SK-N-SH (cell line): ENCODE results near the gene HIVEP2. TPM values are rescaled to one million over a fixed set of nuclear protein-coding genes. Genes with fewer than 3 reads are reported as not detected.

Source experiments
- CTCF ChIA-PET: fragments of 300-600, 350-600 bp; formaldehyde crosslinking; extraction: SDS; loops from one replicate; lab custom pipeline; 2021; lab: Yijun Ruan, JAX
- POLR2A ChIA-PET: fragments of 350-600 bp; sonication (Branson Sonifier 250); formaldehyde crosslinking; extraction: SDS; loops from one replicate; lab custom pipeline; 2020; ENCODE audit warnings: antibody characterized with exemption, inconsistent platforms; lab: Yijun Ruan, JAX
- DNase-seq: peaks from one replicate; pipeline ENCODE4 v3.0.0; 2012
- H2AFZ ChIP-seq: fragments of 200-600 bp; sonication (generic); 2 replicates; pipeline ENCODE4 v1.8.1; 2016; ENCODE audit warnings: antibody characterized with exemption, mild to moderate bottlenecking, low read depth
- H3F3A ChIP-seq: fragments of 200-600 bp; sonication (generic); replicated peaks from 2 replicates; pipeline ENCODE3; 2016; ENCODE audit warnings: antibody characterized with exemption, mild to moderate bottlenecking; ENCODE audit not compliant: insufficient read depth
- H3K27ac ChIP-seq, 2 experiments: fragments of 200-500 bp in 1 of 2; fragments of 200-600 bp in 1 of 2; sonication (Bioruptor generic) in 1 of 2; sonication (generic), shearing (Covaris generic) in 1 of 2; 2 replicates each; pipeline versions ENCODE4 v1.5.1 to v1.6.1; 2014 to 2016; ENCODE audit warnings: low read depth in 2 of 2, inconsistent platforms in 1 of 2, low read length in 1 of 2, mild to moderate bottlenecking in 1 of 2, mixed read lengths in 1 of 2
- H3K27me3 ChIP-seq: fragments of 200-600 bp; sonication (generic), shearing (Covaris generic); 2 replicates; pipeline ENCODE4 v1.6.1; 2016; ENCODE audit warnings: mixed run types; ENCODE audit not compliant: insufficient read depth
- H3K36me3 ChIP-seq, 2 experiments: fragments of 200-500 bp in 1 of 2; fragments of 200-600 bp in 1 of 2; sonication (Bioruptor generic) in 1 of 2; sonication (generic) in 1 of 2; replicated peaks in 1 of 2; 2 replicates each; pipeline versions ENCODE3 to v1.5.1; 2014 to 2016; ENCODE audit warnings: low read length in 1 of 2, mild to moderate bottlenecking in 1 of 2; ENCODE audit not compliant: insufficient read depth in 2 of 2, control insufficient read depth in 1 of 2
- H3K4me1 ChIP-seq, 2 experiments: fragments of 200-500 bp in 1 of 2; fragments of 200-600 bp in 1 of 2; sonication (Bioruptor generic) in 1 of 2; sonication (generic), shearing (Covaris generic) in 1 of 2; 2 replicates each; pipeline versions ENCODE4 v1.5.1 to v1.6.1; 2014 to 2016; ENCODE audit warnings: low read depth in 1 of 2, low read length in 1 of 2, mixed run types in 1 of 2; ENCODE audit not compliant: insufficient read depth in 2 of 2, control insufficient read depth in 1 of 2
- H3K4me2 ChIP-seq: fragments of 200-600 bp; sonication (generic), shearing (Covaris generic); 2 replicates; pipeline ENCODE4 v1.6.1; 2017; ENCODE audit warnings: mixed run types
- H3K4me3 ChIP-seq, 2 experiments: fragments of 200-500 bp in 1 of 2; fragments of 200-600 bp in 1 of 2; sonication (Bioruptor generic) in 1 of 2; sonication (generic), shearing (Covaris generic) in 1 of 2; 2 replicates each; pipeline versions ENCODE4 v1.5.1 to v1.8.1; 2014 to 2016; ENCODE audit warnings: low read depth in 2 of 2, inconsistent platforms in 1 of 2, low read length in 1 of 2, mild to moderate bottlenecking in 1 of 2, mixed read lengths in 1 of 2, moderate library complexity in 1 of 2
- H3K79me2 ChIP-seq: fragments of 200-600 bp; sonication (generic); 2 replicates; pipeline ENCODE4 v1.8.1; 2017; ENCODE audit warnings: mild to moderate bottlenecking; ENCODE audit not compliant: insufficient read depth
- H3K9ac ChIP-seq: fragments of 200-600 bp; sonication (generic); 2 replicates; pipeline ENCODE4 v1.6.1; 2017; ENCODE audit warnings: mixed run types
- H3K9me2 ChIP-seq: fragments of 200-600 bp; sonication (generic); 2 replicates; pipeline ENCODE4 v1.6.1; 2017; ENCODE audit warnings: mixed run types
- H3K9me3 ChIP-seq: fragments of 200-600 bp; sonication (generic); 2 replicates; pipeline ENCODE4 v1.6.1; 2017; ENCODE audit warnings: mixed run types, mild to moderate bottlenecking, moderate library complexity
- H4K20me1 ChIP-seq: fragments of 200-600 bp; sonication (generic); 2 replicates; pipeline ENCODE4 v1.6.1; 2017; ENCODE audit warnings: mild to moderate bottlenecking, mixed run types; ENCODE audit not compliant: insufficient read depth
- CHD2 ChIP-seq: fragments of 150-350 bp; IDR thresholded peaks from 2 replicates; pipeline ENCODE4 v1.6.1; 2018; ENCODE audit warnings: low read length; ENCODE audit not compliant: partially characterized antibody
- CTCF ChIP-seq: fragments of 200-600 bp; sonication (generic); IDR thresholded peaks from 2 replicates; pipeline ENCODE4 v1.6.1; 2017; ENCODE audit warnings: antibody characterized with exemption, mild to moderate bottlenecking, moderate library complexity
- FOSL2 ChIP-seq: IDR thresholded peaks from 2 replicates; pipeline ENCODE4 v1.4.0; 2012; ENCODE audit warnings: low read depth, mild to moderate bottlenecking, moderate library complexity, borderline replicate concordance
- FOXM1 ChIP-seq: IDR thresholded peaks from 2 replicates; pipeline ENCODE4 v1.4.0; 2012; ENCODE audit warnings: low read depth, mild to moderate bottlenecking
- MAX ChIP-seq: IDR thresholded peaks from 2 replicates; pipeline ENCODE4 v1.4.0; 2012; ENCODE audit warnings: low read depth
- MEF2A ChIP-seq: IDR thresholded peaks from 2 replicates; pipeline ENCODE4 v1.4.0; 2012; ENCODE audit warnings: low read depth, borderline replicate concordance
- NFIC ChIP-seq: IDR thresholded peaks from 2 replicates; pipeline ENCODE4 v1.4.0; 2012; ENCODE audit warnings: borderline replicate concordance
- REST ChIP-seq: IDR thresholded peaks from 2 replicates; pipeline ENCODE4 v1.6.1; 2012; ENCODE audit warnings: mild to moderate bottlenecking, low read depth, low read length, moderate library complexity
- RFX5 ChIP-seq: IDR thresholded peaks from 2 replicates; pipeline ENCODE4 v1.6.1; 2012; ENCODE audit warnings: mild to moderate bottlenecking, improper control_type of control experiment, low read length
- USF1 ChIP-seq: IDR thresholded peaks from 2 replicates; pipeline ENCODE4 v1.4.0; 2012; ENCODE audit warnings: low read depth, borderline replicate concordance
- USF2 ChIP-seq: fragments of 150-350 bp; IDR thresholded peaks from 2 replicates; pipeline ENCODE4 v1.6.1; 2017; ENCODE audit warnings: antibody characterized with exemption, low read length, low read depth, borderline replicate concordance
- WGBS: methylation state at CpG from one replicate; pipeline ENCODE4 v1.1.6; 2017; ENCODE audit warnings: low lambda C conversion rate; 5-methylcytosine and 5-hydroxymethylcytosine counted together
- polyA plus RNA-seq, 3 experiments: library from polyadenylated mRNA; depleted of rRNA; stranded (reverse); fragments of >200 nt; gene quantifications; 2 replicates each; pipeline ENCODE4 v1.2.3, GENCODE V29; 2012

The HIVEP2 gene
- polyA plus RNA-seq, 1 of the 3 experiments (the other 2 are of a cell fraction): 2.5 TPM

- H2AFZ ChIP-seq: no peak overlapping the region
- H3K9ac ChIP-seq: no peak overlapping the region
- ChIA-PET CTCF (no interaction called here), POLR2A (no interaction called here)
- H3K36me3 ChIP-seq: no peaks in the 10 kb centered on the region
- WGBS: 96% methylated on average over 6 of the region's 6 CpGs
- DNase-seq: no peak
- no peaks in the 10 kb centered on the region for H3K9me3 ChIP-seq
- no peaks in the 10 kb centered on the region for H3K9me2 ChIP-seq
- no peak overlapping the region for H3K4me3 ChIP-seq
- no peaks in the 10 kb centered on the region for H3K4me1 ChIP-seq
- H3K27ac ChIP-seq: no peak overlapping the region
- no peaks in the 10 kb centered on the region for H4K20me1 ChIP-seq
- H3K4me2 ChIP-seq: no peak overlapping the region
- TF ChIP-seq FOXM1 (no peak), RFX5 (no peak), MAX (no peak), CHD2 (no peak), FOSL2 (no peak), REST (no peak), NFIC (no peak), MEF2A (no peak), USF1 (no peak), USF2 (no peak), CTCF (no peak)
- no peaks in the 10 kb centered on the region for H3K27me3 ChIP-seq
- peaks cover 16% of the 10 kb centered on the region; the same call in 1 of the 2 replicates for H3K79me2 ChIP-seq
- H3F3A ChIP-seq: peaks cover 3% of the 10 kb centered on the region
Observed at GRCh38 chr6:142811923-142812322, 133.1 kb downstream of the HIVEP2 start.
